IMR-90 (cell line): ENCODE measurements around the gene IFT20. TPM values are rescaled to one million over a fixed set of nuclear protein-coding genes. Genes with fewer than 3 reads are reported as not detected.

ENCODE experiments used
- ATAC-seq: fragments of 200-7000 bp; cut with Tn5 transposase; 2 replicates; pipeline ENCODE4 v1.9.1; 2020; ENCODE audit warnings: low read depth, mild to moderate bottlenecking, moderate library complexity
- BruUV-seq: library from RNA; stranded (reverse); fragments of 400-500 nt; replicated peaks from 2 replicates; lab custom pipeline; 2021; lab: Mats Ljungman, UMichigan
- CTCF ChIA-PET: fragments of 300-600 bp; formaldehyde crosslinking; extraction: SDS; loops from one replicate; lab custom pipeline; 2021; ENCODE audit warnings: antibody characterized with exemption; lab: Yijun Ruan, JAX
- POLR2A ChIA-PET: fragments of 300-600 bp; sonication (Branson Sonifier 250); formaldehyde crosslinking; loops from one replicate; lab custom pipeline; 2022; ENCODE audit warnings: antibody characterized with exemption; ENCODE audit not compliant: unreplicated experiment; lab: Charles Lee
- DNase-seq: peaks from one replicate; pipeline ENCODE4 v3.0.0; 2013
- H2AFZ ChIP-seq: replicated peaks from 2 replicates; pipeline ENCODE3; 2013; ENCODE audit warnings: low read length, mild to moderate bottlenecking; ENCODE audit not compliant: poor library complexity
- H2AK5ac ChIP-seq: 2 replicates; pipeline ENCODE4 v1.6.1; 2013; ENCODE audit warnings: low read depth, low read length, inconsistent platforms
- H2AK9ac ChIP-seq: replicated peaks from 2 replicates; pipeline ENCODE3; 2013; ENCODE audit warnings: mild to moderate bottlenecking, low read depth, low read length, moderate library complexity; ENCODE audit not compliant: poor library complexity
- H2BK120ac ChIP-seq: 2 replicates; pipeline ENCODE4 v1.6.1; 2013; ENCODE audit warnings: low read depth, low read length, inconsistent platforms
- H2BK15ac ChIP-seq: 3 replicates; pipeline ENCODE4 v1.6.1; 2013; ENCODE audit warnings: low read depth, low read length, inconsistent platforms
- H2BK20ac ChIP-seq: 2 replicates; pipeline ENCODE4 v1.6.1; 2013; ENCODE audit warnings: low read depth, mild to moderate bottlenecking, inconsistent platforms, low read length, moderate library complexity
- H2BK5ac ChIP-seq: 2 replicates; pipeline ENCODE4 v1.6.1; 2013; ENCODE audit warnings: mild to moderate bottlenecking, low read depth, low read length, inconsistent platforms; ENCODE audit not compliant: poor library complexity, severe bottlenecking
- H3K14ac ChIP-seq: replicated peaks from 2 replicates; pipeline ENCODE4 v1.6.1; 2013; ENCODE audit warnings: low read depth, low read length, inconsistent platforms
- H3K18ac ChIP-seq: 2 replicates; pipeline ENCODE4 v1.6.1; 2013; ENCODE audit warnings: low read depth, low read length, control low read depth
- H3K23ac ChIP-seq: 2 replicates; pipeline ENCODE4 v1.6.1; 2013; ENCODE audit warnings: low read depth, low read length, inconsistent platforms
- H3K27ac ChIP-seq: 2 replicates; pipeline ENCODE4 v1.5.1; 2013; ENCODE audit warnings: mild to moderate bottlenecking, control low read depth, low read length; ENCODE audit not compliant: insufficient read depth
- H3K27me3 ChIP-seq: 2 replicates; pipeline ENCODE4 v1.6.1; 2013; ENCODE audit warnings: low read length; ENCODE audit not compliant: control insufficient read depth, insufficient read depth
- H3K36me3 ChIP-seq: 2 replicates; pipeline ENCODE4 v1.6.1; 2013; ENCODE audit warnings: low read length, mixed read lengths; ENCODE audit not compliant: control insufficient read depth, insufficient read depth
- H3K4ac ChIP-seq: 2 replicates; pipeline ENCODE4 v1.6.1; 2013; ENCODE audit warnings: low read depth, low read length, inconsistent platforms
- H3K4me1 ChIP-seq: 2 replicates; pipeline ENCODE4 v1.6.1; 2013; ENCODE audit warnings: low read length, mixed read lengths; ENCODE audit not compliant: control insufficient read depth, insufficient read depth
- H3K4me2 ChIP-seq: 2 replicates; pipeline ENCODE4 v1.6.1; 2013; ENCODE audit warnings: low read depth, mild to moderate bottlenecking, control low read depth, low read length, moderate library complexity
- H3K4me3 ChIP-seq: 2 replicates; pipeline ENCODE4 v1.5.1; 2013; ENCODE audit warnings: low read depth, mild to moderate bottlenecking, control low read depth, low read length, moderate library complexity; ENCODE audit not compliant: insufficient read depth
- H3K56ac ChIP-seq: 2 replicates; pipeline ENCODE4 v1.6.1; 2013; ENCODE audit warnings: low read length, inconsistent platforms; ENCODE audit not compliant: insufficient read depth; ENCODE audit errors: extremely low read depth
- H3K79me1 ChIP-seq, 2 experiments: 2 replicates each; pipeline ENCODE4 v1.6.1; 2013; ENCODE audit warnings: low read length in 2 of 2, inconsistent platforms in 1 of 2, low read depth in 1 of 2
- H3K9ac ChIP-seq: 2 replicates; pipeline ENCODE4 v1.6.1; 2013; ENCODE audit warnings: low read depth, low read length, control low read depth
- H3K9me1 ChIP-seq: 2 replicates; pipeline ENCODE4 v1.6.1; 2013; ENCODE audit warnings: low read length, inconsistent platforms; ENCODE audit not compliant: insufficient read depth
- H3K9me3 ChIP-seq: 2 replicates; pipeline ENCODE4 v1.6.1; 2013; ENCODE audit warnings: low read length; ENCODE audit not compliant: control insufficient read depth, insufficient read depth
- H4K20me1 ChIP-seq: 2 replicates; pipeline ENCODE4 v1.6.1; 2013; ENCODE audit warnings: low read length, inconsistent platforms; ENCODE audit not compliant: insufficient read depth
- H4K5ac ChIP-seq: 2 replicates; pipeline ENCODE4 v1.6.1; 2013; ENCODE audit warnings: mild to moderate bottlenecking, low read depth, low read length, control low read depth
- H4K8ac ChIP-seq, 2 experiments: 2 replicates each; pipeline ENCODE4 v1.6.1; 2013; ENCODE audit warnings: low read depth in 2 of 2, low read length in 2 of 2, control low read depth in 1 of 2, inconsistent platforms in 1 of 2
- H4K91ac ChIP-seq: 2 replicates; pipeline ENCODE4 v1.6.1; 2013; ENCODE audit warnings: low read depth, low read length, inconsistent platforms; ENCODE audit not compliant: insufficient read depth
- BHLHE40 ChIP-seq: fragments of 150-350 bp; IDR thresholded peaks from 2 replicates; pipeline ENCODE4 v1.6.1; 2016; ENCODE audit warnings: mild to moderate bottlenecking, low read depth, low read length
- CEBPB ChIP-seq: IDR thresholded peaks from 2 replicates; pipeline ENCODE4 v1.6.1; 2012; ENCODE audit warnings: low read depth, low read length, improper control_type of control experiment
- CHD1 ChIP-seq: IDR thresholded peaks from 2 replicates; pipeline ENCODE4 v1.6.1; 2012; ENCODE audit warnings: low read depth, low read length, improper control_type of control experiment
- CTCF ChIP-seq: conservative IDR thresholded peaks from 2 replicates; pipeline ENCODE4 v1.5.1; 2012; ENCODE audit warnings: mild to moderate bottlenecking, low read depth, low read length, improper control_type of control experiment
- FOS ChIP-seq: fragments of 150-350 bp; IDR thresholded peaks from 2 replicates; pipeline ENCODE4 v1.6.1; 2016; ENCODE audit warnings: low read depth, low read length
- MAFK ChIP-seq: IDR thresholded peaks from 2 replicates; pipeline ENCODE4 v1.6.1; 2012; ENCODE audit warnings: low read depth, low read length, improper control_type of control experiment
- MAZ ChIP-seq: IDR thresholded peaks from 2 replicates; pipeline ENCODE4 v1.6.1; 2012; ENCODE audit warnings: low read depth, mild to moderate bottlenecking, low read length, improper control_type of control experiment, moderate library complexity, borderline replicate concordance
- MXI1 ChIP-seq: IDR thresholded peaks from 2 replicates; pipeline ENCODE4 v1.6.1; 2012; ENCODE audit warnings: low read depth, mild to moderate bottlenecking, low read length, moderate library complexity, borderline replicate concordance
- NFE2L2 ChIP-seq: fragments of 150-350 bp; IDR thresholded peaks from 2 replicates; pipeline ENCODE4 v1.6.1; 2016; ENCODE audit warnings: low read depth, mild to moderate bottlenecking, low read length
- POLR2A ChIP-seq: IDR thresholded peaks from 2 replicates; pipeline ENCODE4 v1.6.1; 2012; ENCODE audit warnings: mild to moderate bottlenecking, low read depth, low read length
- RAD21 ChIP-seq: IDR thresholded peaks from 2 replicates; pipeline ENCODE4 v1.6.1; 2012; ENCODE audit warnings: low read length, improper control_type of control experiment
- RCOR1 ChIP-seq: IDR thresholded peaks from 2 replicates; pipeline ENCODE4 v1.6.1; 2012; ENCODE audit warnings: mild to moderate bottlenecking, low read length, improper control_type of control experiment; ENCODE audit not compliant: insufficient replicate concordance
- RFX5 ChIP-seq: IDR thresholded peaks from 2 replicates; pipeline ENCODE4 v1.8.0; 2012; ENCODE audit warnings: low read depth, mild to moderate bottlenecking, low read length, moderate library complexity
- SMC3 ChIP-seq: fragments of 150-350 bp; IDR thresholded peaks from 2 replicates; pipeline ENCODE4 v1.6.1; 2016; ENCODE audit warnings: low read depth, mild to moderate bottlenecking, antibody characterized with exemption, low read length, moderate library complexity
- WGBS, 2 experiments: methylation state at CpG; one replicate each; pipeline versions ENCODE4 v1.1.5 to v1.1.7; 2013; ENCODE audit warnings: missing lambda C conversion rate in 2 of 2; ENCODE audit not compliant: insufficient read length in 1 of 2; ENCODE audit errors: extremely low coverage in 2 of 2; 5-methylcytosine and 5-hydroxymethylcytosine counted together
- dilution Hi-C: fragments of 300-500 bp; cut with HindIII; formaldehyde crosslinking; loops from one replicate; pipeline ENCODE4 v1.14.3; 2018; ENCODE audit warnings: low sequenced_read_pairs; ENCODE audit not compliant: unreplicated experiment
- in situ Hi-C: fragments of 300-500 bp; cut with MboI; formaldehyde crosslinking; loops from 3 replicates; pipeline ENCODE4 v1.14.3; 2019; ENCODE audit warnings: low sequenced_read_pairs, inconsistent platforms, mixed read lengths
- intact Hi-C: fragments of 100-400 bp; cut with micrococcal nuclease; formaldehyde crosslinking; loops from 2 replicates; pipeline ENCODE4 v1.10.0; 2022
- polyA plus RNA-seq, 3 experiments: library from polyadenylated mRNA; depleted of rRNA; stranded (reverse); fragments of >200 nt; gene quantifications; 2 replicates each; pipeline ENCODE4 v1.2.3, GENCODE V29; 2012; ENCODE audit warnings: low replicate concordance in 1 of 3
- total RNA-seq: library from RNA; depleted of rRNA; stranded (reverse); fragments of >200 nt; gene quantifications from 2 replicates; pipeline ENCODE4 v1.2.3, GENCODE V29; 2012
- TF ChIP-seq, protein P1 (sequence below): fragments of 150-350 bp; IDR thresholded peaks from 2 replicates; pipeline ENCODE4 v1.6.1; 2016; ENCODE audit warnings: low read depth, mild to moderate bottlenecking, low read length, moderate library complexity, borderline replicate concordance
- TF ChIP-seq, protein P2 (sequence below): fragments of 150-350 bp; IDR thresholded peaks from 2 replicates; pipeline ENCODE4 v1.6.1; 2017; ENCODE audit warnings: mild to moderate bottlenecking, antibody characterized with exemption, low read length, low read depth

IFT20 gene
- total and polyA plus RNA-seq, 2 of the 4 experiments (the other 2 are of a cell fraction), result 25.5 to 46.3 TPM

DNA sequence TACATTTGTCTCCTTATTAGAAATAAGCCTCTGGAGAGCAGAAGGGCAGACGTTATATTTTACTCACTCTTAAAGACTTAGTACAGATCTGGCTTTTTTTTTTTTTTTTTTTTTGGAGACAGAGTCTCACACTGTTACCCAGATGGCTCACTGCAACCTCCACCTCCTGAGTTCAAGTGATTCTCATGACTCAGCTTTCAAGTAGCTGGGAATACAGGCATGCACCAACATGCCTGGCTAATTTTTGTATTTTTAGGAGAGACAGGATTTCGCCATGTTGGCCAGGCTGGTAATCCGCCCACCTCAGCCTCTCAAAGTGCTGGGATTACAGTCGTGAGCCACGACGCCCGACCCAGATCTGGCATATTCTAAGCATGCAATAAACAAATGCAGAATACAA, 52.7 kb downstream of the IFT20 start:
- dilution Hi-C loops (no loop called here), in situ Hi-C loops (no loop called here), intact Hi-C loops (no loop called here)
- H4K8ac ChIP-seq, result peak overlapping the region; percentile 62 to 98; a peak in 3 of 4 replicates
- no peaks in the 10 kb centered on the region for H3K27me3 ChIP-seq
- peak overlapping the region; percentile 70; the same call in 1 of the 2 replicates for H2AK5ac ChIP-seq
- H3K4me1 ChIP-seq, result peaks cover 9% of the 10 kb centered on the region
- no peaks in the 10 kb centered on the region for H4K20me1 ChIP-seq
- no peak overlapping the region for H2AFZ ChIP-seq
- H3K9me1 ChIP-seq, result no peaks in the 10 kb centered on the region
- ATAC-seq (peak; percentile 88), DNase-seq (peak; percentile 92)
- H3K9me3 ChIP-seq, result no peaks in the 10 kb centered on the region
- ChIA-PET POLR2A (no interaction called here), CTCF (no interaction called here)
- H2BK20ac ChIP-seq, result peak overlapping the region; percentile 76; the same call in 1 of the 2 replicates
- no peak overlapping the region for H3K56ac ChIP-seq
- peak overlapping the region; percentile 65; the same call in 1 of the 2 replicates for H3K18ac ChIP-seq
- BruUV-seq, result no TSS peak
- no peak overlapping the region for H3K4me2 ChIP-seq
- peak overlapping the region; percentile 80; the same call in 1 of the 2 replicates for H3K14ac ChIP-seq
- TF ChIP-seq MAFK (peak; percentile 67), CEBPB (peak; percentile 67), BHLHE40 (no peak), RCOR1 (peak; percentile 61), CTCF (no peak), POLR2A (no peak), MXI1 (no peak), SMC3 (no peak), FOS (0 out of 2 replicates have a peak, but pooled peaks have one; percentile 22), RFX5 (no peak), MAZ (no peak), RAD21 (no peak), CHD1 (no peak), NFE2L2 (peak; percentile 40; the same call in 1 of the 2 replicates)
- TF ChIP-seq, protein P1, sequence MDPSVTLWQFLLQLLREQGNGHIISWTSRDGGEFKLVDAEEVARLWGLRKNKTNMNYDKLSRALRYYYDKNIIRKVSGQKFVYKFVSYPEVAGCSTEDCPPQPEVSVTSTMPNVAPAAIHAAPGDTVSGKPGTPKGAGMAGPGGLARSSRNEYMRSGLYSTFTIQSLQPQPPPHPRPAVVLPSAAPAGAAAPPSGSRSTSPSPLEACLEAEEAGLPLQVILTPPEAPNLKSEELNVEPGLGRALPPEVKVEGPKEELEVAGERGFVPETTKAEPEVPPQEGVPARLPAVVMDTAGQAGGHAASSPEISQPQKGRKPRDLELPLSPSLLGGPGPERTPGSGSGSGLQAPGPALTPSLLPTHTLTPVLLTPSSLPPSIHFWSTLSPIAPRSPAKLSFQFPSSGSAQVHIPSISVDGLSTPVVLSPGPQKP, result no peak
- TF ChIP-seq, protein P2, sequence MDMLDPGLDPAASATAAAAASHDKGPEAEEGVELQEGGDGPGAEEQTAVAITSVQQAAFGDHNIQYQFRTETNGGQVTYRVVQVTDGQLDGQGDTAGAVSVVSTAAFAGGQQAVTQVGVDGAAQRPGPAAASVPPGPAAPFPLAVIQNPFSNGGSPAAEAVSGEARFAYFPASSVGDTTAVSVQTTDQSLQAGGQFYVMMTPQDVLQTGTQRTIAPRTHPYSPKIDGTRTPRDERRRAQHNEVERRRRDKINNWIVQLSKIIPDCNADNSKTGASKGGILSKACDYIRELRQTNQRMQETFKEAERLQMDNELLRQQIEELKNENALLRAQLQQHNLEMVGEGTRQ, result no peak
- H3K23ac ChIP-seq, result peak overlapping the region; percentile 14; the same call in 1 of the 2 replicates
- H4K5ac ChIP-seq, result peak overlapping the region; percentile 53
- no peaks in the 10 kb centered on the region for H3K79me1 ChIP-seq
- H2BK120ac ChIP-seq, result peak overlapping the region; percentile 97
- H2BK15ac ChIP-seq, result no peak overlapping the region
- WGBS, 2 experiments, result 83% methylated on average over 1 of the region's 7 CpGs; no CpG with 5 or more reads in 1 of the 2 experiments
- H3K4ac ChIP-seq, result peak overlapping the region; percentile 85
- peak overlapping the region; percentile 45 for H4K91ac ChIP-seq
- H2BK5ac ChIP-seq, result peak overlapping the region; percentile 87
- peak overlapping the region; percentile 92; the same call in 1 of the 2 replicates for H3K27ac ChIP-seq
- H3K36me3 ChIP-seq, result no peaks in the 10 kb centered on the region
- no peak overlapping the region for H2AK9ac ChIP-seq
- no peak overlapping the region for H3K9ac ChIP-seq
- no peak overlapping the region for H3K4me3 ChIP-seq
